ENCODE data around the gene ABHD1.

GRCh38 chr2:27126252-27126710, 2.7 kb downstream of the ABHD1 start:
- TF ChIP-seq CTCF (IDR thresholded peaks at IDR 0.05): no peak
- no peak for TF ChIP-seq POLR2A (IDR thresholded peaks at IDR 0.05)

All from vagina (tissue), 2 donors.